ENCODE data around the gene GRAMD4.

DNA sequence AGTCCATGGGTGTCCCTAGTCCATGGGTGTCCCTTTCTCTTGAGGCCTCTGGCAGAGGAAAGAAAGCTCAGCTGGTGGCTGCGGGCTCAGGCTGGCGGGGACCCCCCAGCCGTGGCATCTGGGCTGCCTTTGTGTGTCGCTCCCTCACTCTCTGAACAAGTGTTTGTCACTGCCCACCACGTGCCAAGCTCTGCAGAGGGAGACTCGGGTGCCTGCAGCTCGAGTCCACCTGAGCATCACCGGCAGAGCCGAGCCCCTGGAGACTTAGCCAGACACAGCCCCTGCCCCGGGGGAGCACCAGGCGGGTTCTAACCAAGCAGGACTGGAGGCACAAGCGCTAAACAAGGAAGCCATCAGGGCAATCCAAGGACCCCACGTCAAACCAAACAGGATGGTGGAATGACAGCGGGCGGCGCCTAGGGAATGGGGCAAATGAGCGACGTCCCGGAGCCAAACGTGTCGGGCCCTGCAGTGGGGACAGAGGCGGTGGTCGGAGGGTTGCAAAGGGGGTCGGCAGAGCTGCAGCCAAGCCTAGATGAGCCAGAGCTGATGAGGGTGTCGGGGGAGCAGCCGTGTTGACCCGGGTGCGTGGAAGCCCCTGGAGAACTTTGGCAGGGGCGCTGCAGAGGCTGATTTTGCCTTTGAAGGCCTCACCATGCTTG lies 2.1 kb upstream of the GRAMD4 start:
- TF ChIP-seq POLR2A (IDR thresholded peaks at IDR 0.05) = no peak
- TF ChIP-seq, protein P1, sequence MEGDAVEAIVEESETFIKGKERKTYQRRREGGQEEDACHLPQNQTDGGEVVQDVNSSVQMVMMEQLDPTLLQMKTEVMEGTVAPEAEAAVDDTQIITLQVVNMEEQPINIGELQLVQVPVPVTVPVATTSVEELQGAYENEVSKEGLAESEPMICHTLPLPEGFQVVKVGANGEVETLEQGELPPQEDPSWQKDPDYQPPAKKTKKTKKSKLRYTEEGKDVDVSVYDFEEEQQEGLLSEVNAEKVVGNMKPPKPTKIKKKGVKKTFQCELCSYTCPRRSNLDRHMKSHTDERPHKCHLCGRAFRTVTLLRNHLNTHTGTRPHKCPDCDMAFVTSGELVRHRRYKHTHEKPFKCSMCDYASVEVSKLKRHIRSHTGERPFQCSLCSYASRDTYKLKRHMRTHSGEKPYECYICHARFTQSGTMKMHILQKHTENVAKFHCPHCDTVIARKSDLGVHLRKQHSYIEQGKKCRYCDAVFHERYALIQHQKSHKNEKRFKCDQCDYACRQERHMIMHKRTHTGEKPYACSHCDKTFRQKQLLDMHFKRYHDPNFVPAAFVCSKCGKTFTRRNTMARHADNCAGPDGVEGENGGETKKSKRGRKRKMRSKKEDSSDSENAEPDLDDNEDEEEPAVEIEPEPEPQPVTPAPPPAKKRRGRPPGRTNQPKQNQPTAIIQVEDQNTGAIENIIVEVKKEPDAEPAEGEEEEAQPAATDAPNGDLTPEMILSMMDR (IDR thresholded peaks at IDR 0.05) = no peak

Measured in uterus (tissue), 2 donors.